ENCODE measurements around the gene CDC42BPA.

The CDC42BPA gene

GRCh38 chr1:226976978-226977642 lies 341.2 kb downstream of the CDC42BPA start:
- H3K27me3 ChIP-seq (ENCODE audit: low read depth): no peaks in the 10 kb centered on the region
- no peak overlapping the region for H3K4me3 ChIP-seq
- no peaks in the 10 kb centered on the region for H3K36me3 ChIP-seq (replicated peaks)
- H3K4me1 ChIP-seq: peaks cover 12% of the 10 kb centered on the region
- DNase-seq (ENCODE audit: low spot score in 2 of 2): no peak
- no peaks in the 10 kb centered on the region for H3K9me3 ChIP-seq
- in situ Hi-C loops (cut with MboI; ENCODE audit: low sequenced_read_pairs): no loop called here

GRCh38 chr1:226976276-226976977 lies 341.9 kb downstream of the CDC42BPA start:
- H3K9me3 ChIP-seq: no peaks in the 10 kb centered on the region
- H3K4me1 ChIP-seq: peaks cover 12% of the 10 kb centered on the region
- H3K36me3 ChIP-seq (replicated peaks): no peaks in the 10 kb centered on the region
- no peak for DNase-seq (ENCODE audit: low spot score in 2 of 2)
- H3K4me3 ChIP-seq: no peak overlapping the region
- no peaks in the 10 kb centered on the region for H3K27me3 ChIP-seq (ENCODE audit: low read depth)
- in situ Hi-C loops (cut with MboI; ENCODE audit: low sequenced_read_pairs): no loop called here

GRCh38 chr1:226975259-226976250 lies 342.7 kb downstream of the CDC42BPA start:
- H3K9me3 ChIP-seq: no peaks in the 10 kb centered on the region
- in situ Hi-C loops (cut with MboI; ENCODE audit: low sequenced_read_pairs): no loop called here
- peaks cover 12% of the 10 kb centered on the region for H3K4me1 ChIP-seq
- no peak overlapping the region for H3K4me3 ChIP-seq
- H3K36me3 ChIP-seq (replicated peaks): no peaks in the 10 kb centered on the region
- DNase-seq (ENCODE audit: low spot score in 2 of 2): peak; percentile 84 to 85
- no peaks in the 10 kb centered on the region for H3K27me3 ChIP-seq (ENCODE audit: low read depth)

GRCh38 chr1:226974544-226975258 lies 343.6 kb downstream of the CDC42BPA start:
- no peak overlapping the region for H3K4me3 ChIP-seq
- DNase-seq (ENCODE audit: low spot score in 2 of 2): no peak
- in situ Hi-C loops (cut with MboI; ENCODE audit: low sequenced_read_pairs): no loop called here
- H3K4me1 ChIP-seq: peaks cover 12% of the 10 kb centered on the region
- H3K36me3 ChIP-seq (replicated peaks): no peaks in the 10 kb centered on the region
- no peaks in the 10 kb centered on the region for H3K9me3 ChIP-seq
- no peaks in the 10 kb centered on the region for H3K27me3 ChIP-seq (ENCODE audit: low read depth)

GRCh38 chr1:226973898-226974543 lies 344.3 kb downstream of the CDC42BPA start:
- DNase-seq (ENCODE audit: low spot score in 2 of 2): no peak
- H3K27me3 ChIP-seq (ENCODE audit: low read depth): no peaks in the 10 kb centered on the region
- H3K36me3 ChIP-seq (replicated peaks): no peaks in the 10 kb centered on the region
- H3K9me3 ChIP-seq: no peaks in the 10 kb centered on the region; the same call in 1 of the 2 replicates
- no peak overlapping the region for H3K4me3 ChIP-seq
- in situ Hi-C loops (cut with MboI; ENCODE audit: low sequenced_read_pairs): no loop called here
- peaks cover 12% of the 10 kb centered on the region for H3K4me1 ChIP-seq

GRCh38 chr1:226973371-226973897 lies 344.9 kb downstream of the CDC42BPA start:
- peaks cover 12% of the 10 kb centered on the region for H3K4me1 ChIP-seq
- no peak for DNase-seq (ENCODE audit: low spot score in 2 of 2)
- no peaks in the 10 kb centered on the region for H3K36me3 ChIP-seq (replicated peaks)
- no peaks in the 10 kb centered on the region for H3K27me3 ChIP-seq (ENCODE audit: low read depth)
- no peak overlapping the region for H3K4me3 ChIP-seq
- in situ Hi-C loops (cut with MboI; ENCODE audit: low sequenced_read_pairs): no loop called here
- peaks cover 5% of the 10 kb centered on the region; the same call in 1 of the 2 replicates for H3K9me3 ChIP-seq

- in situ Hi-C loops (cut with MboI; ENCODE audit: low sequenced_read_pairs): no loop called here
Observed at GRCh38 chr1:226972931-226973330, 345.4 kb downstream of the CDC42BPA start.

GRCh38 chr1:226971765-226972164 lies 346.5 kb downstream of the CDC42BPA start:
- no peak for DNase-seq (ENCODE audit: low spot score in 2 of 2)
- no peaks in the 10 kb centered on the region for H3K36me3 ChIP-seq (replicated peaks)
- H3K4me3 ChIP-seq: no peak overlapping the region
- peaks cover 5% of the 10 kb centered on the region; the same call in 1 of the 2 replicates for H3K9me3 ChIP-seq
- in situ Hi-C loops (cut with MboI; ENCODE audit: low sequenced_read_pairs): no loop called here
- H3K4me1 ChIP-seq: peaks cover 12% of the 10 kb centered on the region
- H3K27me3 ChIP-seq (ENCODE audit: low read depth): no peaks in the 10 kb centered on the region

More at GRCh38 chr1:226972931-226973330, 345.4 kb downstream of the CDC42BPA start:
- Histone ChIP-seq H3K36me3 (replicated peaks) (no peaks in the 10 kb centered on the region), H3K4me3 (no peak overlapping the region), H3K9me3 (peaks cover 5% of the 10 kb centered on the region; the same call in 1 of the 2 replicates), H3K4me1 (peaks cover 12% of the 10 kb centered on the region), H3K27me3 (ENCODE audit: low read depth) (no peaks in the 10 kb centered on the region)
- no peak for DNase-seq (ENCODE audit: low spot score in 2 of 2)

GRCh38 chr1:226967665-226968064 lies 350.6 kb downstream of the CDC42BPA start:
- in situ Hi-C loops (cut with MboI; ENCODE audit: low sequenced_read_pairs): no loop called here
- peaks cover 5% of the 10 kb centered on the region; the same call in 1 of the 2 replicates for H3K9me3 ChIP-seq
- no peaks in the 10 kb centered on the region for H3K36me3 ChIP-seq (replicated peaks)
- no peaks in the 10 kb centered on the region for H3K27me3 ChIP-seq (ENCODE audit: low read depth)
- H3K4me3 ChIP-seq: no peak overlapping the region
- no peaks in the 10 kb centered on the region for H3K4me1 ChIP-seq
- no peak for DNase-seq (ENCODE audit: low spot score in 2 of 2)

- Histone ChIP-seq H3K4me1 (no peaks in the 10 kb centered on the region), H3K36me3 (replicated peaks) (no peaks in the 10 kb centered on the region), H3K9me3 (peaks cover 5% of the 10 kb centered on the region; the same call in 1 of the 2 replicates), H3K27me3 (ENCODE audit: low read depth) (no peaks in the 10 kb centered on the region), H3K4me3 (no peak overlapping the region)
- DNase-seq (ENCODE audit: low spot score in 2 of 2): no peak
- in situ Hi-C loops (cut with MboI; ENCODE audit: low sequenced_read_pairs): no loop called here
Observed at GRCh38 chr1:226966683-226967082, 351.6 kb downstream of the CDC42BPA start.

- in situ Hi-C loops (cut with MboI; ENCODE audit: low sequenced_read_pairs): no loop called here
- no peaks in the 10 kb centered on the region for H3K4me1 ChIP-seq
Observed at GRCh38 chr1:226965581-226966440, 352.5 kb downstream of the CDC42BPA start.

More at GRCh38 chr1:226965581-226966440, 352.5 kb downstream of the CDC42BPA start:
- H3K27me3 ChIP-seq (ENCODE audit: low read depth): no peaks in the 10 kb centered on the region
- DNase-seq (ENCODE audit: low spot score in 2 of 2): no peak
- no peaks in the 10 kb centered on the region for H3K36me3 ChIP-seq (replicated peaks)
- peaks cover 5% of the 10 kb centered on the region; the same call in 1 of the 2 replicates for H3K9me3 ChIP-seq
- no peak overlapping the region for H3K4me3 ChIP-seq

Data from HAP-1 (cell line).